GM21619 (cell line): ENCODE results near the gene DLGAP3.

ENCODE experiments used
- ATAC-seq: cut with Tn5 transposase; IDR thresholded peaks from one replicate; pipeline ENCODE4 v1.9.1; 2021; ENCODE audit not compliant: unreplicated experiment

The DLGAP3 gene

GRCh38 chr1:34868230-34869049 is 61.0 kb downstream of the DLGAP3 start:
- ATAC-seq, result no peak

DNA sequence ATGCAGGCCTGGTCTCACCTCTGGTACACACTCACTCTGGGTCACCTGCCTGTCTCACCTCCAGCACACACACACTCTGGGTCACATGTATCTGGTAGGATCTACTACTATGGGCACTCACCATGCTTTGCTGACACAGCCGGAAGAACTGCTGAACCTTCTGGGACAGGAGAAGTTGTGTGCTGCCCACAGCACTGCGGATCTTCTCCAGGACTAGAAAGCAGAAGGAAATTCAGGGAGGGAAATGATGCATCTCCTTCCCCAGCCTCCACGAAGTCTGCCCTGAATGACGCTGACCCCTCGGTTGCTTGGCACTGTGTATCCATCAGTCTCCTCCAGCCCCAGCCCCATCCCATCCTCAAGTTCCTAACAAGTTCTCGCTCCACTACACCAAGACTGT is 62.0 kb downstream of the DLGAP3 start:
- no peak for ATAC-seq

DNA sequence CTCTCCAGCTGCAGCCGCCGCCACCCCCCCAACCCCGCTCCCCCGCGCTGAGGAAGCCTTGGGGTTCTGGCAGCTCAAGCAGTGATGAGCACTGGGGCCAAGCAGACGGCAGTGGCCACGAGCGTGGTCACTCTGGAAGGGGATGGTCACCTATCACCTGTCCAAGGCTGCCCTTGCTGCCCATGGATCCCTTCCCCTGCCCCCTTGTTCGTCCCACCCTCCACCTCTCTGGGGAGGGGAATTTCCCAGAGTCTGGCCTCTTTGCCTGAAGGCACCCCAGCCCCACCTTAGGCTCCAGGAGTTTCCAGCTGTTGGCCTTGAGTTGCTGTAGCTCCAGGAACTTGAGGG is 62.7 kb downstream of the DLGAP3 start:
- ATAC-seq, result no peak

DNA sequence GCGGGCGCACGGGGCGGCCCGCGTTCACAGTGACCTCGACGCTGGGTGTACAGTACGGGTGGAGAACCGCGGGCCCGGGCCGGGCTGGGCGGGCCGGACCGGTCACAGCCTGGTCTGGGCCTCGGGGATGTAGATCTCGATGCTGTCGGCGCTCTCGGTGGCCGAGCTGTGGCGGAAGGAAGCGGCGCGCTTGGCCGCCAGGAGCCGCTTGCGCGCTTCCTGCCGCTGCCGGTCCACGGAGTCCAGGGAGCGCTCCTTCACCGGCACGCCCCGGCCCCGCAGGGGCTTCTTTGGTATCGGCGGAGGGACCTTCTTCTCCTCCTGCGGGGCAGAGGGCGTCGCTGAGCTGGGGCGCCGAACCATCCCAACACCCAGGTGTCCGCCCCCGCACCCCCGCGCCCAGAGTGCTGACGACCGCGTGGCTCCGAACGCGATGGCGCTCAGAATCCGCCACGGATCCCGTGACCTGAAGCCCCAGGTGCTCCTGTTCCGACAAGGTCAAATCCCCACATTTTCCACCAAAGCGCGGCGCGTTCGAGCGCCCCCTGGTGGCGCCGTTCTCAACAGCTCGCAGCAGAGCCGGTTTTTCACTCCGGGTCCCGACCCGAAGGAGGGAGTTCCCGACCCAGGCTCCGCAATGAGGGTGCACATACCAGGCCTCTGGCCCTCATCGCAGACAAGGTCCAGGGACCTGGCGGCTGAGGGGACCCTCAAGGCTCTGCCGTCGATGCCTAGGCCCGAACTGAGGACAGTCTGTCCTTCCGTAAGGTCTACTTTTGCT is 63.3 kb downstream of the DLGAP3 start:
- peak; percentile 66 for ATAC-seq

DNA sequence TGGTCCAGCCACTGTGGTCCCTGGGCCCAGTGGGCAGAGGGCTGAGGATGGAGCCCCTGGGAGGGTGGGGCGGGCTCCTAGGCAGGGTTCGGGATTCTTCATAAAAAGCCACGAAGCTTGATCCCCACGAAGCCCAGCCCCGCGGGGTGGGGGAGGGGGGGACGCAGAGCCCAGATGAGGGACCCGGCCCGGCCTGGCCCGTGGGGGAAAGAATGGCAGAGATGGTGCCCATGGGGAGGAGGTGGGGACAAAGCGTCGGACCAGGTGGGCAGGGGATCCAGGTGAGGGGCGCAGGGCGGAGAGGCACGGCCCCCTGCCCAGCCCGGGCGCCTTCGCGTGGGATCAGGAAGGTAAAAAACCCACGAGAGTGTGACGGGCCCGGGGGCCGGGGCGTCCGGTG is 63.9 kb downstream of the DLGAP3 start:
- no peak for ATAC-seq

GRCh38 chr1:34864759-34865158 is 64.7 kb downstream of the DLGAP3 start:
- no peak for ATAC-seq

DNA sequence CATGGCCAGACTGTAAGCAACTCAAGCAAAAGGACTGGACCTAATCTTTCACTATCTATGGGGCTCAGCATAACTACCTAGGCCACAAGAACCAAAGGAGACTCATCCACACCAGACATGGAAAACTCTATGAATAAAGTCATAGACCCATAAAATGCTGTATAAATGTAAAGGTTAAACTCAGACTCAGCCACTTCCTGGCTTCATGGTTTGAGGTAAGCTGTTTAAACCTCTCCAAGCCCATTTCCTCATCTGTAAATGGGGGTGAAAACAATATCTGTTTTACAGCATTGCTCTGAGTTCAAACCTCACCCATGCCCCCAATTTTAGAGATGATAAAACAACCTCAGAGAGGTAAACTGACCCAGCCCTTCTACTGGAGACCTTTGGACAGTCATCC is 65.9 kb downstream of the DLGAP3 start:
- ATAC-seq, result no peak

- peak; percentile 96 for ATAC-seq
These were observed 69.8 kb downstream of the DLGAP3 start, which contains the start of gene SMIM12 for GRCh38 chr1:34859446-34860200. Gene SMIM12 (minus strand): TSS chr1:34859749. CDS start chr1:34855977, 3,772 bp downstream.

DNA sequence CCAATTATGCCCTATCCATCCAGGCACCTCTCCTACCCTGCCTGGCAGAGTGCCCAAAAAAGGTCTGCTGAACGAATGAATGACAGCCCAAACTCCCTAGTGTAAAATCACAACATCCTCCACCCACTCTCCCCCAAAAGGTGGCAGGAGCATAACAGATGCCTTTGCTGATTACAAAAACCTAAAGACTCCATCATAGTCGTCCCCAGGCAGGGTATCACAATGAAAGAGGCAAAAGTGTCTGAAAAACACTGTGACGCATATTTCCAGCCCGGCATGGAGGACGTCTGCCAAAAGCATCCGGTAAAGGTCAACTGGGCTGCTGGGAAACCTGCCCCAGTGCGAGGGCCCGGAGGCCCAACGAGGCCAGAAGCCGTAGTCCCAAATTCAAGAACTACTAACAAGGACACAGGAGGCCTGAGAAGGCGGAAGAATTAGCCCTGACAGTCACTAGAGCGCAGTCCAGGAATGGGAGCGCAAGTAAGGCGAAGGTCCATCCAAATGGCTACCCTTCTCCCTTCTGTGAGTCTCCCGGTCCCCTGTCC is 70.5 kb downstream of the DLGAP3 start:
- ATAC-seq, result peak; percentile 30

DNA sequence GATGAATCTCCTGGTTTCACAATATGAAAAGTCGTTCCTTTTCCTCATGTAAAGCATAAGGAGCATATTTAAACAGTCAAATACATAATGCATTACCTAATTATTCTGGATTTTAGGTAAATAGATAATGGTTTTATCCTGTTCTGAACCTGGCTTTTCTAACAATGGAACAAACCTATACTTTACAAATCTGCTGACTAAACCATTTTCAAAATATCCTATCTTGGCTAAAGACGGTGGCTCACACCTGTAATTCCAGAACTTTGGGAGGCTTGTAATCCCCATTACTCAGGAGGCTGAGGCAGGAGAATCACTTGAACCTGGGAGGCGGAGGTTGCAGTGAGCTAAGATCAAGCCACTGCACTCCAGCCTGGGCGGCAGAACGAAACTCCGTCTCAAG is 72.8 kb downstream of the DLGAP3 start:
- no peak for ATAC-seq

- peak; percentile 92 for ATAC-seq
These were observed 76.7 kb downstream of the DLGAP3 start for GRCh38 chr1:34852677-34853217.

DNA sequence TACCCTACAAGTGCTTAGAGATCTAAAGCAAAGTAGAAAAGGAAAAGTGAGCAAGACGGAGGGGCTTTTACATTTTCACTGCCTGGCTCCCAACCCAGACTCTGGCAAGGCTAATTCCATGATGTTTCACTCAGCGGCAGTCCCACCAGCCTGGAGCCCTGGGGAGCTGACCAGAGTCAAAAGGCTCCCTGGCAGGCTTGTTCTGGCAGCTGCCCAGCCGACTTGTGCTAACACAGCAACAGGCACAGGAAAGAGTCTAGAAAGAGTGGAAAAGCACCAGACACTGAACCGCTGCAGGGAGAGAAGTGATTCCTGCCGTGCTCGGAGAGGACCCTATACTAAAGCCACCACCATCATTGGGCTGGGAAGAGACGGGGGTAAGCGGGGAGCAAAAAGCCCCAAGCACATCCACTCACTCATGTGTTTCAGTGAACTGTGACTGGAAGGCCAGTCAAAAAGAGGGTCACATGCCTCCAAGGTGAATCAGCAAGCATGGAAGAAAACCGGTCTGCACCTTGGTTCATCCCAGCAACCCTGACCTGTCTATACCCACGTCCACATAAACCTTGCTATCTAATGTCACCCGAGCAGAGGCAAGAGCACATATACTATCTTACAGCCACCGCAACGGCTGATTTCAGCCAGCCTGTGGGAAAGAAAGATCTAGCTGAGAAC is 77.9 kb downstream of the DLGAP3 start:
- ATAC-seq, result no peak

DNA sequence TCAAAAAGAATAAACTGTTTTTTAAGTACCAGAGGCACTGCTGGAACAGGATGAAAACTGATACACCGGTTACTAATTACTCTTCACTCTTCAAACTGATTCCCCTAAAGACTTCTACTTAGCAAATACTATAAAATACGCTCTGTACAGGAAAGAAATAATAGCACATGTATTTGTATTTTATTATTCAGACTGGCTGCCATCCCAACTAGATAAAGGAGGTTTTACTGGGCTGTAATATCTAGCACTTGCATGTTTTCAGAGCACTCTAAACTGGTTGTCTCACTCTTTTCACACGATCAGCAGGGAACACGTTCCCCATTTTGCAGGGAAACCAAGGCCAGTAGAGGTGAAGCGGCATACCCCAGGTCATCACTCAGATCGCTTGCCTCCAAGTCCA is 79.1 kb downstream of the DLGAP3 start:
- no peak for ATAC-seq

GRCh38 chr1:34847094-34847493 is 82.4 kb downstream of the DLGAP3 start:
- ATAC-seq, result no peak

DNA sequence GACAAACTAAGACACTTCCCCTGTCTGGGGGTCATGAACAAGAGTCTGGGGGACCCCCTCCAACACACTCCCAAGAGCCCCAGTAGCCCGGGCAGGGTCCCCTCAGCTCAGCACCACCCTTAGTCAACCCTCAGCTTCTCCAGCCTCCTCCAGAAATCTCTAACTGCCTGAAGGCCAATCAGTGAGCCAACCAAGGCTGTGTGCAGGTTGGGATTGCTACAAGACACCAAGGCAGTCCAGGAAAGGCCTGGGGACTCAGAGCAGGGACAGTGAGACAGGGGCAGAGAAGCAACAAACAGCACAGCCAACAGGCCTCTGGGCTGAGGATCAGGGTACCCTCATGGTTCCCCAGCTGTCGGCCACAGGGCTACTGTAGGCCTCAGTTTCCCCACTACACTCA is 83.2 kb downstream of the DLGAP3 start:
- ATAC-seq, result no peak

DNA sequence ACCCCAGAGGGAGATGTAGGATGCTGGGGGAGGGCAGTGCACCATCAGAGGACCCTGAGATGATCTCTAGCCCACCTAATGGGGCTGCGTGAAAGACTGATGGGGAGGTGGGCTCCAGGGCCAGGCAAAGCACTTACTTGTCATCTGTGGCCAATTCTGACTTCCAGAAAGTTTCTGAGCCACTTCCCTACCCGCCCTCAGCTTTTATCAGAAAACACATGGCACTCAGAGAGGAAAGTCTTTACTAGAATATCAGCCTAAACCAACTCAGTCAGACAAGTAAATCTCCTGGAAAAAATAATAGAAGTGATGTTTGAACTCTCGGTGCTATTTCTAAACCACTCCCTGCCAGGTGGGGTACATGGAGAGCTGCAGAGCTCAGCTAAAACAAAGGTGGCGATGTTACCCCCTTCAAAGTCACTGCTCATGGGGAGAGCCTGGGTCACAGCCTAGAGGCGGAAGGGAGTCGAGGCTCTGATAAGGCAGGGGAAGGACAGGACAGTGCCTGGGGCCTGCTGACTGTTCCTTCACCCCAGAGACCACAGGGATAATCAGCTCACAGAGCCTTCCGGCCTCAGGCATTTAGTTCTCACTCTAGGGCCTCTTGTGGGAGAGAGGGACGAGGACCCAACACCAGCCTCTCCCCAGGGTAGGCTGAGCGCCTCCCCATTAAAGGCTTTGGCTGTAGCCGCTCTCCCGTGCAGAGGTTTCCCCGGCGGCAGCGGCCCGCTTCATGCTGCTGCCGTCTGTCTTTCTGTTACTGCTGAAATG is 84.1 kb downstream of the DLGAP3 start:
- ATAC-seq, result no peak

GRCh38 chr1:34844252-34844634 is 85.2 kb downstream of the DLGAP3 start:
- ATAC-seq, result no peak

GRCh38 chr1:34843392-34844251 is 85.8 kb downstream of the DLGAP3 start:
- no peak for ATAC-seq

DNA sequence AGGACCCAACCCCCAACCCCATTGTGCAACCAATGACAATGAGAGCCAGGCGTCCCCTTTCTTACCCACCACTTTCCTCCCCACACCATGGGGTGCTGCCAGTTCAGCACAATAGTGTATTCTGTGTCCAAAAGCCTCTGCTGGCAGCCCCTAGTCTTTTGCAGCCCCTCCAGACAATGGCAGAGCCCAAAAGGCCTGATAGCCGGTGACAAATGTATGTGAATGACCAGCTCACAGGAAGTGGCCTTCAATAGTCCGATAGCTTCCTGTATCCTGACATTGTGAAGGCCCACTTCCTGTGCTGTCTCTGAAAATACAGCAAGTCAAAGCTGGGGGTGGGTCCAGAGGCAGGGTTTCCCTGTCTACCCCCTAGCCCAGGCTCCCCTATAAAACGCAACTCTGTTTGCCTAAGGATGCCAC is 86.5 kb downstream of the DLGAP3 start:
- no peak for ATAC-seq
